ENCODE data around the gene IRF9. TPM values are rescaled to one million over a fixed set of nuclear protein-coding genes. Genes with fewer than 3 reads are reported as not detected.

IRF9 gene
- total and polyA plus RNA-seq, 8 donors = 1.4 to 143 (median 78.2) TPM

DNA sequence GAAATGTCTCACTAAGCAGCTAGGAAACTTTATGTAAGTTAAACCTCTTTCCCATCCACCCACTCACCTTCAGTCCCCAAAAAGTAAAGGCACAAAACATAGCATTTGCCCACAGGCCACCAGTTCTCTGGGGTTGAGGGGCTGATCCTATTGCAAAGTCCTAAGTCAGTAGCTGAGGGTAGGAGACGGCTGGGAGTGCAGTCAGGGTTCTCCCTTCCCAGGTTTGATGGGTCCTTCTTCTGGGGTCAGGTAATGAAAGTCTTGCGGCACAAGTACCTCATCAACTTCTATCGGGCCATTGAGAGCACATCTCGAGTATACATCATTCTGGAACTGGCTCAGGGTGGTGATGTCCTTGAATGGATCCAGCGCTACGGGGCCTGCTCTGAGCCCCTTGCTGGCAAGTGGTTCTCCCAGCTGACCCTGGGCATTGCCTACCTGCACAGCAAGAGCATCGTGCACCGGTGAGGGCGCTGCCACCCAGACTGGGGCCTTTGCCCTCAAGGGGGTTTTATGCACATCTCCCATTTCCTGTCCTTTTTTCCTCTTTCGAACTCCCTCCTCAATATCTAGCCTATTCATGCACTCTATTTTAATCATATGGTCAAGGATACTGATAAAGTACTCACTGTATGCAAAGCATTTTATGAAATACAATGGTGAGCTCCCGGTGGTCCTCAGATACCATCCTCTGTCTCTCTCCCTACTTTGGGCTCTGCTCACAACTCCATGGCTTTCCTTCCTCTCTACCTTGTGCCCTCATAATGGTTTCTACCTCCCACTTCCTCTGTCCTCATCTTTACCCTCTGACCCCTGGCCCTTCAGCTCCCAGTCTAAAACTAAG, 45.4 kb downstream of the IRF9 start:
- no peaks in the 10 kb centered on the region for H3K27me3 ChIP-seq
- no peak for DNase-seq
- no peak overlapping the region for H3K27ac ChIP-seq
- H3K4me3 ChIP-seq = no peak overlapping the region
- TF ChIP-seq POLR2A (IDR thresholded peaks at IDR 0.05) = no peak
- TF ChIP-seq POLR2AphosphoS5 (IDR thresholded peaks at IDR 0.05) = no peak
- TF ChIP-seq, protein P1, sequence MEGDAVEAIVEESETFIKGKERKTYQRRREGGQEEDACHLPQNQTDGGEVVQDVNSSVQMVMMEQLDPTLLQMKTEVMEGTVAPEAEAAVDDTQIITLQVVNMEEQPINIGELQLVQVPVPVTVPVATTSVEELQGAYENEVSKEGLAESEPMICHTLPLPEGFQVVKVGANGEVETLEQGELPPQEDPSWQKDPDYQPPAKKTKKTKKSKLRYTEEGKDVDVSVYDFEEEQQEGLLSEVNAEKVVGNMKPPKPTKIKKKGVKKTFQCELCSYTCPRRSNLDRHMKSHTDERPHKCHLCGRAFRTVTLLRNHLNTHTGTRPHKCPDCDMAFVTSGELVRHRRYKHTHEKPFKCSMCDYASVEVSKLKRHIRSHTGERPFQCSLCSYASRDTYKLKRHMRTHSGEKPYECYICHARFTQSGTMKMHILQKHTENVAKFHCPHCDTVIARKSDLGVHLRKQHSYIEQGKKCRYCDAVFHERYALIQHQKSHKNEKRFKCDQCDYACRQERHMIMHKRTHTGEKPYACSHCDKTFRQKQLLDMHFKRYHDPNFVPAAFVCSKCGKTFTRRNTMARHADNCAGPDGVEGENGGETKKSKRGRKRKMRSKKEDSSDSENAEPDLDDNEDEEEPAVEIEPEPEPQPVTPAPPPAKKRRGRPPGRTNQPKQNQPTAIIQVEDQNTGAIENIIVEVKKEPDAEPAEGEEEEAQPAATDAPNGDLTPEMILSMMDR (IDR thresholded peaks at IDR 0.05) = no peak
- TF ChIP-seq EP300 (IDR thresholded peaks at IDR 0.05) = no peak
- no peaks in the 10 kb centered on the region for H3K9me3 ChIP-seq
- H3K4me1 ChIP-seq = peaks cover 0 to 11% (median 2%) of the 10 kb centered on the region in 4 donors
- H3K36me3 ChIP-seq = peaks cover 56 to 89% (median 79%) of the 10 kb centered on the region in 4 donors
- WGBS, 5 donors = 95 to 98% (median 96%) methylated on average over 11 of the region's 11 CpGs
- intact Hi-C loops (cut with DNase I; ENCODE audit: low total_unique reads) = no loop called here

DNA sequence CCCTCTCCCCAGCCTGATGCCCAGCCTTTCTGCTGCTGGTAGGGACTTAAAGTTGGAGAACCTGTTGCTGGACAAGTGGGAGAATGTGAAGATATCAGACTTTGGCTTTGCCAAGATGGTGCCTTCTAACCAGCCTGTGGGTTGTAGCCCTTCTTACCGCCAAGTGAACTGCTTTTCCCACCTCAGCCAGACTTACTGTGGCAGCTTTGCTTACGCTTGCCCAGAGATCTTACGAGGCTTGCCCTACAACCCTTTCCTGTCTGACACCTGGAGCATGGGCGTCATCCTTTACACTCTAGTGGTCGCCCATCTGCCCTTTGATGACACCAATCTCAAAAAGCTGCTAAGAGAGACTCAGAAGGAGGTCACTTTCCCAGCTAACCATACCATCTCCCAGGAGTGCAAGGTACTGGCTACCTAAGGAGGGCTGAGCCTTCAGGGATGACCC, 46.1 kb downstream of the IRF9 start:
- H3K9me3 ChIP-seq = no peaks in the 10 kb centered on the region
- 91 to 98% (median 94%) methylated on average over 5 of the region's 5 CpGs for WGBS, 5 donors
- H3K4me1 ChIP-seq = peaks cover 0 to 17% (median 7%) of the 10 kb centered on the region in 4 donors
- H3K36me3 ChIP-seq = peaks cover 54 to 84% (median 76%) of the 10 kb centered on the region in 4 donors
- no peaks in the 10 kb centered on the region for H3K27me3 ChIP-seq
- intact Hi-C loops (cut with DNase I; ENCODE audit: low total_unique reads) = no loop called here
- no peak overlapping the region for H3K27ac ChIP-seq
- no peak overlapping the region for H3K4me3 ChIP-seq
- TF ChIP-seq, protein P1 (IDR thresholded peaks at IDR 0.05) = no peak
- TF ChIP-seq EP300 (IDR thresholded peaks at IDR 0.05) (no peak), POLR2AphosphoS5 (IDR thresholded peaks at IDR 0.05) (no peak), POLR2A (IDR thresholded peaks at IDR 0.05) (no peak)
- no peak for DNase-seq

DNA sequence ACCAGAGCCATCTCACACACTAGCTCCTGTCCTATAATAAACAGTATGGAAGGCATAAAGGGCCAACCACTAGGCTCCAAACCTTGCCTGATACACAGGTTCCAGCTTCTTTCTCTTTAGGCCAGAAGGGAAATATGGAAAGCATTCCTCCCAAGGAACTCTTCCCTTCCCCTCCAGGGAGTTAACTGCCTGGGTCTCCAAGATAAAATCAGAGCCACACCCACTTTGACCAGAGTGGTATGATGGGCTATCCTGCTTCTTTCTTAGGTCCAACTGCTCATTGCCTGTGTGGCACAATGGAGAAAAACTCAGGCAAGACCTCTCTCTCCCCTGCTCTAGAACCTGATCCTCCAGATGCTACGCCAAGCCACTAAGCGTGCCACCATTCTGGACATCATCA, 46.6 kb downstream of the IRF9 start:
- TF ChIP-seq POLR2AphosphoS5 (IDR thresholded peaks at IDR 0.05) (no peak), POLR2A (IDR thresholded peaks at IDR 0.05) (no peak), EP300 (IDR thresholded peaks at IDR 0.05) (no peak)
- TF ChIP-seq, protein P1 (IDR thresholded peaks at IDR 0.05) = no peak
- Histone ChIP-seq H3K27me3 (no peaks in the 10 kb centered on the region), H3K9me3 (no peaks in the 10 kb centered on the region), H3K4me3 (no peak overlapping the region), H3K4me1 (peaks cover 0 to 22% (median 12%) of the 10 kb centered on the region in 4 donors), H3K27ac (no peak overlapping the region), H3K36me3 (peaks cover 54 to 79% (median 71%) of the 10 kb centered on the region in 4 donors)
- DNase-seq = no peak
- intact Hi-C loops (cut with DNase I; ENCODE audit: low total_unique reads) = no loop called here
- WGBS, 5 donors = 80 to 100% (median 100%) methylated on average over 2 of the region's 2 CpGs

DNA sequence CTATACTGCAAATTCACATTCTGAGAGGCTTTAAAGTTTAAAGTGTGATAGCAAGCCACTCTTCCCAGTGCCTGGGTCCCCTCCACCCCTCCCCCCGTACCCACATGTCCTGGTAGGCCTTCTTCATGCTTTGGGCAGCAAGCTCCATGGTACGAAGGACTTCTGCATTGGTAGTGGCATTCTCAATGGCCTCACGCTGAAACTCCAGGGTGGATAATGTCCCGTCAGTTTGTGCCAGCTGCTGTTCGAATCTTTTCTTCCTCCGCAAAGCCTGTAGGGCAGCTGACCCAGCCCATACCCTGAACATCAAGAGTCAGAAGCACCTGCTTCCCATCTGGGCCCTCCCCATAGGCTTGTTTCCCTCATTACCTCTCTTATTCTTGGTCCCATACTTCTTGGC, 50.2 kb downstream of the IRF9 start:
- intact Hi-C loops (cut with DNase I; ENCODE audit: low total_unique reads) = no loop called here
- no peak overlapping the region for H3K27ac ChIP-seq
- WGBS, 5 donors = 91 to 96% (median 93%) methylated on average over 6 of the region's 6 CpGs
- H3K4me3 ChIP-seq = no peak overlapping the region
- H3K36me3 ChIP-seq = peaks cover 46 to 53% (median 52%) of the 10 kb centered on the region in 4 donors
- peaks cover 9 to 50% (median 38%) of the 10 kb centered on the region in 4 donors for H3K4me1 ChIP-seq
- no peaks in the 10 kb centered on the region for H3K27me3 ChIP-seq
- no peak for DNase-seq
- no peak for TF ChIP-seq POLR2AphosphoS5 (IDR thresholded peaks at IDR 0.05)
- TF ChIP-seq, protein P1 (IDR thresholded peaks at IDR 0.05) = no peak
- no peak for TF ChIP-seq POLR2A (IDR thresholded peaks at IDR 0.05)
- TF ChIP-seq EP300 (IDR thresholded peaks at IDR 0.05) = no peak
- no peaks in the 10 kb centered on the region for H3K9me3 ChIP-seq

Measured in stomach (tissue), 9 donors.